ENCODE data around the gene FAM216B.

FAM216B gene

DNA sequence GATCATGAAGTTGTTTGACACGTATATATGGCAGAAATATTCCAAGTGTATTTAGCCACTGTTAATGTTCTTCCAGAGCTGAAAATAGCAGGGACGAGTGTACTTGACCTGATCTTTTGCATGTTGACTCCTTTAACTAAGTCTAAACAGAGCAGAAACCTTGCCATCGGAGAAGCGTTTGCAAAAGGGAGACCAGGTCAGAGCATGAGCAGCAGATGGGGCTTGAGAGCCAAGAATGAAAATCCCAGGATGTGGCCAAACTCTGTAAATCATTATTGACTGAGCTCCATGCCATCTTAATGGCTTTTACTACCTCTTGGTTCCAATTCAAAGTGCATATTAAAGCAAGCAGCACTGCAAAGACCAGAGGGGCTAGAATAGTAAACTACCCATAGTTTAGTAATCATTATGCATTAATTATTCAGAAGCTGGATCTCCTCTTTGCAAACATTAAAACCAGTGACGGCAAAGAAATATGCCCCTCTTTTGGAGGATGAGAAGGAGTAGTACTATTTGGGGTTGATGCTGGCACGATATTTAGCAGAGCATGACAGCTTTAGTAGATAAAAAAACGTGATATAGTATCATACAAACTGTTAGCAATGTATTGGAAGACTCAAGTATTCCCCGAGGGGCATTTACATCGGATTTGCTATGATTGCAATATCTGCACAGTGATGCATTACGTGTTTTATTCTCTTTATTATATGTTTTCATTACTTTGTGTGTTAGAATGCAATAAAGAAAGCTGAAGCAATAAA is 55.7 kb downstream of the FAM216B start:
- no peaks in the 10 kb centered on the region for H3K36me3 Mint-ChIP-seq (ENCODE audit: low read depth)

More for the DNA sequence above, 55.7 kb downstream of the FAM216B start:
- H3K27me3 Mint-ChIP-seq: peaks cover 8% of the 10 kb centered on the region
- H3K27ac Mint-ChIP-seq: no peak overlapping the region
- H3K4me1 Mint-ChIP-seq (ENCODE audit: low read depth): peaks cover 8% of the 10 kb centered on the region
- H3K4me3 Mint-ChIP-seq: no peak overlapping the region
- no peaks in the 10 kb centered on the region for H3K9me3 Mint-ChIP-seq
